Breast epithelium (tissue), 3 donors: ENCODE results near the gene PFDN5.

ENCODE experiments used
- POLR2A ChIP-seq: fragments of 450-650 bp; IDR thresholded peaks from one replicate; pipeline ENCODE4 v1.6.1; 2016; ENCODE audit warnings: antibody characterized with exemption, mild to moderate bottlenecking, moderate library complexity
- POLR2AphosphoS5 ChIP-seq, 3 donors: sonication (generic); formaldehyde crosslinking; IDR thresholded peaks; one replicate each; pipeline ENCODE4 v1.6.1; 2017; ENCODE audit warnings: antibody characterized with exemption in 3 of 3
- TF ChIP-seq, protein P1 (sequence below), 3 donors: fragments of 450-650 bp; IDR thresholded peaks; one replicate each; pipeline ENCODE4 v1.5.1; 2016 to 2017; ENCODE audit warnings: antibody characterized with exemption in 3 of 3, mild to moderate bottlenecking in 3 of 3, moderate library complexity in 3 of 3

GRCh38 chr12:53274445-53274844 is 20.9 kb upstream of the PFDN5 start:
- TF ChIP-seq, protein P1, sequence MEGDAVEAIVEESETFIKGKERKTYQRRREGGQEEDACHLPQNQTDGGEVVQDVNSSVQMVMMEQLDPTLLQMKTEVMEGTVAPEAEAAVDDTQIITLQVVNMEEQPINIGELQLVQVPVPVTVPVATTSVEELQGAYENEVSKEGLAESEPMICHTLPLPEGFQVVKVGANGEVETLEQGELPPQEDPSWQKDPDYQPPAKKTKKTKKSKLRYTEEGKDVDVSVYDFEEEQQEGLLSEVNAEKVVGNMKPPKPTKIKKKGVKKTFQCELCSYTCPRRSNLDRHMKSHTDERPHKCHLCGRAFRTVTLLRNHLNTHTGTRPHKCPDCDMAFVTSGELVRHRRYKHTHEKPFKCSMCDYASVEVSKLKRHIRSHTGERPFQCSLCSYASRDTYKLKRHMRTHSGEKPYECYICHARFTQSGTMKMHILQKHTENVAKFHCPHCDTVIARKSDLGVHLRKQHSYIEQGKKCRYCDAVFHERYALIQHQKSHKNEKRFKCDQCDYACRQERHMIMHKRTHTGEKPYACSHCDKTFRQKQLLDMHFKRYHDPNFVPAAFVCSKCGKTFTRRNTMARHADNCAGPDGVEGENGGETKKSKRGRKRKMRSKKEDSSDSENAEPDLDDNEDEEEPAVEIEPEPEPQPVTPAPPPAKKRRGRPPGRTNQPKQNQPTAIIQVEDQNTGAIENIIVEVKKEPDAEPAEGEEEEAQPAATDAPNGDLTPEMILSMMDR (IDR thresholded peaks at IDR 0.05): no peak
- TF ChIP-seq POLR2A (no peak), POLR2AphosphoS5 (IDR thresholded peaks at IDR 0.05) (no peak)
